HEK293 (cell line): ENCODE measurements around the gene PERM1.

ENCODE experiments used
- OVOL3 ChIP-seq: fragments of 450-650 bp; formaldehyde crosslinking; IDR thresholded peaks from 2 replicates; pipeline ENCODE4 v1.5.1; 2016; ENCODE audit warnings: missing biosample characterization, missing genetic modification characterization
- PRDM4 ChIP-seq: fragments of 450-650 bp; formaldehyde crosslinking; IDR thresholded peaks from 2 replicates; pipeline ENCODE4 v1.5.1; 2017; ENCODE audit warnings: missing biosample characterization, missing genetic modification characterization
- SCRT1 ChIP-seq: fragments of 450-650 bp; formaldehyde crosslinking; IDR thresholded peaks from 2 replicates; pipeline ENCODE4 v1.5.1; 2016; ENCODE audit warnings: missing biosample characterization, missing genetic modification characterization, borderline replicate concordance
- WT1 ChIP-seq: fragments of 450-650 bp; formaldehyde crosslinking; IDR thresholded peaks from 2 replicates; pipeline ENCODE4 v1.5.1; 2016; ENCODE audit warnings: missing biosample characterization, missing genetic modification characterization
- YY1 ChIP-seq: fragments of 450-650 bp; formaldehyde crosslinking; IDR thresholded peaks from 2 replicates; pipeline ENCODE4 v1.5.1; 2018; ENCODE audit warnings: missing biosample characterization, missing genetic modification characterization
- ZBTB17 ChIP-seq: fragments of 450-650 bp; formaldehyde crosslinking; IDR thresholded peaks from 2 replicates; pipeline ENCODE4 v1.5.1; 2016; ENCODE audit warnings: missing biosample characterization, missing genetic modification characterization
- ZBTB48 ChIP-seq: fragments of 450-650 bp; formaldehyde crosslinking; IDR thresholded peaks from 2 replicates; pipeline ENCODE4 v1.5.1; 2016; ENCODE audit warnings: missing biosample characterization, missing genetic modification characterization
- ZNF10 ChIP-seq: fragments of 450-650 bp; formaldehyde crosslinking; IDR thresholded peaks from 2 replicates; pipeline ENCODE4 v1.5.1; 2017; ENCODE audit warnings: missing biosample characterization, missing genetic modification characterization
- ZNF157 ChIP-seq: fragments of 450-650 bp; formaldehyde crosslinking; IDR thresholded peaks from 2 replicates; pipeline ENCODE4 v1.5.1; 2016; ENCODE audit warnings: missing biosample characterization, missing genetic modification characterization
- ZNF16 ChIP-seq: fragments of 450-650 bp; formaldehyde crosslinking; IDR thresholded peaks from 2 replicates; pipeline ENCODE4 v1.5.1; 2016; ENCODE audit warnings: low read depth, missing biosample characterization, missing genetic modification characterization
- ZNF2 ChIP-seq: fragments of 450-650 bp; formaldehyde crosslinking; IDR thresholded peaks from 2 replicates; pipeline ENCODE4 v1.5.1; 2016; ENCODE audit warnings: missing biosample characterization, missing genetic modification characterization
- ZNF223 ChIP-seq: fragments of 450-650 bp; formaldehyde crosslinking; IDR thresholded peaks from 2 replicates; pipeline ENCODE4 v1.5.1; 2016; ENCODE audit warnings: missing biosample characterization, missing genetic modification characterization
- ZNF248 ChIP-seq: fragments of 450-650 bp; formaldehyde crosslinking; IDR thresholded peaks from 2 replicates; pipeline ENCODE4 v1.5.1; 2017; ENCODE audit warnings: missing biosample characterization, missing genetic modification characterization
- ZNF37A ChIP-seq: fragments of 450-650 bp; IDR thresholded peaks from 2 replicates; pipeline ENCODE4 v1.5.1; 2018; ENCODE audit warnings: missing biosample characterization, missing genetic modification characterization
- ZNF449 ChIP-seq: fragments of 450-650 bp; formaldehyde crosslinking; IDR thresholded peaks from 2 replicates; pipeline ENCODE4 v1.5.1; 2017; ENCODE audit warnings: missing biosample characterization, mild to moderate bottlenecking, missing genetic modification characterization, moderate library complexity
- ZNF510 ChIP-seq: fragments of 450-650 bp; formaldehyde crosslinking; IDR thresholded peaks from 2 replicates; pipeline ENCODE4 v1.5.1; 2018; ENCODE audit warnings: mild to moderate bottlenecking, missing genetic modification characterization, missing biosample characterization; ENCODE audit not compliant: insufficient replicate concordance
- ZNF600 ChIP-seq: fragments of 450-650 bp; formaldehyde crosslinking; IDR thresholded peaks from 2 replicates; pipeline ENCODE4 v1.5.1; 2016; ENCODE audit warnings: missing biosample characterization, missing genetic modification characterization
- ZNF624 ChIP-seq: fragments of 450-650 bp; formaldehyde crosslinking; IDR thresholded peaks from 2 replicates; pipeline ENCODE4 v1.5.1; 2017; ENCODE audit warnings: missing biosample characterization, missing genetic modification characterization
- ZNF626 ChIP-seq: fragments of 450-650 bp; sonication (Bioruptor Pico); formaldehyde crosslinking; IDR thresholded peaks from 2 replicates; pipeline ENCODE4 v1.5.1; 2018; ENCODE audit warnings: missing biosample characterization, missing genetic modification characterization, inconsistent platforms
- ZNF660 ChIP-seq: fragments of 450-650 bp; IDR thresholded peaks from 2 replicates; pipeline ENCODE4 v1.5.1; 2018; ENCODE audit warnings: missing biosample characterization, mild to moderate bottlenecking, missing genetic modification characterization
- ZNF747 ChIP-seq: fragments of 450-650 bp; formaldehyde crosslinking; IDR thresholded peaks from 2 replicates; pipeline ENCODE4 v1.5.1; 2016; ENCODE audit warnings: missing biosample characterization, missing genetic modification characterization
- ZNF837 ChIP-seq: fragments of 450-650 bp; formaldehyde crosslinking; IDR thresholded peaks from 2 replicates; pipeline ENCODE4 v1.5.1; 2016; ENCODE audit warnings: missing biosample characterization, missing genetic modification characterization
- ZSCAN30 ChIP-seq: fragments of 450-650 bp; IDR thresholded peaks from 2 replicates; pipeline ENCODE4 v1.5.1; 2018; ENCODE audit warnings: missing biosample characterization, mild to moderate bottlenecking, missing genetic modification characterization, moderate library complexity
- ZSCAN4 ChIP-seq: fragments of 450-650 bp; formaldehyde crosslinking; IDR thresholded peaks from 2 replicates; pipeline ENCODE4 v1.5.1; 2017; ENCODE audit warnings: missing biosample characterization, missing genetic modification characterization
- TF ChIP-seq, protein P1 (sequence below): fragments of 450-650 bp; formaldehyde crosslinking; IDR thresholded peaks from 2 replicates; pipeline ENCODE4 v1.5.1; 2016; ENCODE audit warnings: missing biosample characterization, missing genetic modification characterization
- TF ChIP-seq, protein P2 (sequence below): fragments of 450-650 bp; formaldehyde crosslinking; IDR thresholded peaks from 2 replicates; pipeline ENCODE4 v1.5.0; 2017; ENCODE audit warnings: missing biosample characterization, missing genetic modification characterization, borderline replicate concordance
- TF ChIP-seq, protein P3 (sequence below): fragments of 450-650 bp; formaldehyde crosslinking; IDR thresholded peaks from 2 replicates; pipeline ENCODE4; 2016; ENCODE audit warnings: missing biosample characterization, missing genetic modification characterization
- TF ChIP-seq, protein P4 (sequence below): fragments of 450-650 bp; formaldehyde crosslinking; IDR thresholded peaks from 2 replicates; pipeline ENCODE4 v1.5.1; 2016; ENCODE audit warnings: missing biosample characterization, missing genetic modification characterization

PERM1 gene

DNA sequence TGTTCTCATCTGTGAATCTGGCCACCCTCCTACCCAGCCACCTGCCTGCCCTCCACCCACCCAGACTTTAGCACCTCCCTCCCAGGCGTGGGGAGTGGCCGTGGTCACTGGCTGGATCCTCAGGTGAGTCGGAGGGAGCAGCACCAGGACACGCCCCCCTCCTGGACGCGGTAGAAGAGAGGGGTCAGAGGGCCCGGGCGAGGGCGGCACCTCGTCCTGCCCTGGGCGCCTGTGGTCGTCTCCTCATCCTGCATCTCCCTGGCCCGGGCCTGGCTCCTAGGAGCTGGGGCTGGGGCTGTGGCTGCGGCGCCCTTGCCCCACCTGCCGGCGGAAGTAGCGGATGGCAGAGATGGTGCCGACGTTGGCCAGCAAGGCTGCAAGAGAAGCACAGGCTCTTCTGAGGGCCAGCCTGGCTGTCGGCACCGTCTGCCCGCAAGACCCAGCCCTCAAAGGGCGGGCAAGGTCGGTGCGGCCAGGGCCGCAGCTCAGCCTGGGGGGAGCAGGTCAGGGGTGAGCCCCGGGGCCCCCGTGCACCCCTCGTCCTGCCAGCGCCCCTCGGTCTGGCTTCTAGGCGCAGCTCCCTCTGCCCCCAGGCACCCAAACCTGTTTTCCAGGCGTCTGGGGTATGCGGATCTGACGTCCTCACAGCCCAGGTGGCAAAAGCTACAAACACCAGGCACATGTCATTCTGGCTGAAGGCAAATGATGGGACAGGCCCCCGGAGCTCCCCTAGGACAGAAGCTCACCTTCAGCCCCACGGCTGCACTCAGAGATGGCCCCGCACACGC is 5.8 kb downstream of the PERM1 start (continued):
- TF ChIP-seq, protein P1, sequence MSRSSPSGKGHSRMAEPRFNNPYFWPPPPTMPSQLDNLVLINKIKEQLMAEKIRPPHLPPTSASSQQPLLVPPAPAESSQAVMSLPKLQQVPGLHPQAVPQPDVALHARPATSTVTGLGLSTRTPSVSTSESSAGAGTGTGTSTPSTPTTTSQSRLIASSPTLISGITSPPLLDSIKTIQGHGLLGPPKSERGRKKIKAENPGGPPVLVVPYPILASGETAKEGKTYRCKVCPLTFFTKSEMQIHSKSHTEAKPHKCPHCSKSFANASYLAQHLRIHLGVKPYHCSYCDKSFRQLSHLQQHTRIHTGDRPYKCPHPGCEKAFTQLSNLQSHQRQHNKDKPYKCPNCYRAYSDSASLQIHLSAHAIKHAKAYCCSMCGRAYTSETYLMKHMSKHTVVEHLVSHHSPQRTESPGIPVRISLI = no peak
- peak; percentile 85 for TF ChIP-seq ZBTB17 (tag by site-specific recombination)
- no peak for TF ChIP-seq ZNF626 (tag by site-specific recombination)
- no peak for TF ChIP-seq ZNF157 (tag by site-specific recombination)
- TF ChIP-seq, protein P2, sequence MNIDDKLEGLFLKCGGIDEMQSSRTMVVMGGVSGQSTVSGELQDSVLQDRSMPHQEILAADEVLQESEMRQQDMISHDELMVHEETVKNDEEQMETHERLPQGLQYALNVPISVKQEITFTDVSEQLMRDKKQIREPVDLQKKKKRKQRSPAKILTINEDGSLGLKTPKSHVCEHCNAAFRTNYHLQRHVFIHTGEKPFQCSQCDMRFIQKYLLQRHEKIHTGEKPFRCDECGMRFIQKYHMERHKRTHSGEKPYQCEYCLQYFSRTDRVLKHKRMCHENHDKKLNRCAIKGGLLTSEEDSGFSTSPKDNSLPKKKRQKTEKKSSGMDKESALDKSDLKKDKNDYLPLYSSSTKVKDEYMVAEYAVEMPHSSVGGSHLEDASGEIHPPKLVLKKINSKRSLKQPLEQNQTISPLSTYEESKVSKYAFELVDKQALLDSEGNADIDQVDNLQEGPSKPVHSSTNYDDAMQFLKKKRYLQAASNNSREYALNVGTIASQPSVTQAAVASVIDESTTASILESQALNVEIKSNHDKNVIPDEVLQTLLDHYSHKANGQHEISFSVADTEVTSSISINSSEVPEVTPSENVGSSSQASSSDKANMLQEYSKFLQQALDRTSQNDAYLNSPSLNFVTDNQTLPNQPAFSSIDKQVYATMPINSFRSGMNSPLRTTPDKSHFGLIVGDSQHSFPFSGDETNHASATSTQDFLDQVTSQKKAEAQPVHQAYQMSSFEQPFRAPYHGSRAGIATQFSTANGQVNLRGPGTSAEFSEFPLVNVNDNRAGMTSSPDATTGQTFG (tag by site-specific recombination) = no peak
- no peak for TF ChIP-seq ZNF37A
- peak; percentile 35; the same call in 1 of the 2 replicates for TF ChIP-seq ZNF10 (tag by site-specific recombination)
- no peak for TF ChIP-seq OVOL3 (tag by site-specific recombination)
- no peak for TF ChIP-seq ZNF223 (tag by site-specific recombination)
- TF ChIP-seq ZNF16 (tag by site-specific recombination) = no peak
- TF ChIP-seq ZNF449 (tag by site-specific recombination) = no peak
- TF ChIP-seq ZNF248 (tag by site-specific recombination) = no peak
- no peak for TF ChIP-seq ZNF837 (tag by site-specific recombination)
- peak; percentile 83 for TF ChIP-seq ZSCAN30 (tag by site-specific recombination)
- TF ChIP-seq WT1 (tag by site-specific recombination) = no peak
- no peak for TF ChIP-seq PRDM4 (tag by site-specific recombination)
- TF ChIP-seq SCRT1 = no peak
- TF ChIP-seq, protein P3, sequence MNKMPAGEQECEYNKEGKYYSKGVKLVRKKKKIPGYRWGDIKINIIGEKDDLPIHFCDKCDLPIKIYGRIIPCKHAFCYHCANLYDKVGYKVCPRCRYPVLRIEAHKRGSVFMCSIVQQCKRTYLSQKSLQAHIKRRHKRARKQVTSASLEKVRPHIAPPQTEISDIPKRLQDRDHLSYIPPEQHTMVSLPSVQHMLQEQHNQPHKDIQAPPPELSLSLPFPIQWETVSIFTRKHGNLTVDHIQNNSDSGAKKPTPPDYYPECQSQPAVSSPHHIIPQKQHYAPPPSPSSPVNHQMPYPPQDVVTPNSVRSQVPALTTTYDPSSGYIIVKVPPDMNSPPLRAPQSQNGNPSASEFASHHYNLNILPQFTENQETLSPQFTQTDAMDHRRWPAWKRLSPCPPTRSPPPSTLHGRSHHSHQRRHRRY (tag by site-specific recombination) = no peak
- TF ChIP-seq ZNF600 = peak; percentile 96
- peak; percentile 43; the same call in 1 of the 2 replicates for TF ChIP-seq ZBTB48
- no peak for TF ChIP-seq YY1 (tag by site-specific recombination)
- TF ChIP-seq ZNF2 (tag by site-specific recombination) = peak; percentile 75; the same call in 1 of the 2 replicates
- peak; percentile 57; the same call in 1 of the 2 replicates for TF ChIP-seq ZNF660 (tag by site-specific recombination)
- no peak for TF ChIP-seq ZNF747 (tag by site-specific recombination)
- TF ChIP-seq ZNF624 = no peak
- TF ChIP-seq, protein P4, sequence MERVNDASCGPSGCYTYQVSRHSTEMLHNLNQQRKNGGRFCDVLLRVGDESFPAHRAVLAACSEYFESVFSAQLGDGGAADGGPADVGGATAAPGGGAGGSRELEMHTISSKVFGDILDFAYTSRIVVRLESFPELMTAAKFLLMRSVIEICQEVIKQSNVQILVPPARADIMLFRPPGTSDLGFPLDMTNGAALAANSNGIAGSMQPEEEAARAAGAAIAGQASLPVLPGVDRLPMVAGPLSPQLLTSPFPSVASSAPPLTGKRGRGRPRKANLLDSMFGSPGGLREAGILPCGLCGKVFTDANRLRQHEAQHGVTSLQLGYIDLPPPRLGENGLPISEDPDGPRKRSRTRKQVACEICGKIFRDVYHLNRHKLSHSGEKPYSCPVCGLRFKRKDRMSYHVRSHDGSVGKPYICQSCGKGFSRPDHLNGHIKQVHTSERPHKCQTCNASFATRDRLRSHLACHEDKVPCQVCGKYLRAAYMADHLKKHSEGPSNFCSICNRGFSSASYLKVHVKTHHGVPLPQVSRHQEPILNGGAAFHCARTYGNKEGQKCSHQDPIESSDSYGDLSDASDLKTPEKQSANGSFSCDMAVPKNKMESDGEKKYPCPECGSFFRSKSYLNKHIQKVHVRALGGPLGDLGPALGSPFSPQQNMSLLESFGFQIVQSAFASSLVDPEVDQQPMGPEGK (tag by site-specific recombination) = peak; percentile 91
- no peak for TF ChIP-seq ZNF510 (tag by site-specific recombination)
- no peak for TF ChIP-seq ZSCAN4 (tag by site-specific recombination)
